Measurements from ENCODE around the gene HIBADH. TPM values are rescaled to one million over a fixed set of nuclear protein-coding genes. Genes with fewer than 3 reads are reported as not detected.
A peak's percentile ranks its signal among the peaks of the same experiment; 100 is the strongest.

The HIBADH gene
- total RNA-seq, 4 donors from 2014 or later = 31.3 to 39.6 (median 33.7) TPM

DNA sequence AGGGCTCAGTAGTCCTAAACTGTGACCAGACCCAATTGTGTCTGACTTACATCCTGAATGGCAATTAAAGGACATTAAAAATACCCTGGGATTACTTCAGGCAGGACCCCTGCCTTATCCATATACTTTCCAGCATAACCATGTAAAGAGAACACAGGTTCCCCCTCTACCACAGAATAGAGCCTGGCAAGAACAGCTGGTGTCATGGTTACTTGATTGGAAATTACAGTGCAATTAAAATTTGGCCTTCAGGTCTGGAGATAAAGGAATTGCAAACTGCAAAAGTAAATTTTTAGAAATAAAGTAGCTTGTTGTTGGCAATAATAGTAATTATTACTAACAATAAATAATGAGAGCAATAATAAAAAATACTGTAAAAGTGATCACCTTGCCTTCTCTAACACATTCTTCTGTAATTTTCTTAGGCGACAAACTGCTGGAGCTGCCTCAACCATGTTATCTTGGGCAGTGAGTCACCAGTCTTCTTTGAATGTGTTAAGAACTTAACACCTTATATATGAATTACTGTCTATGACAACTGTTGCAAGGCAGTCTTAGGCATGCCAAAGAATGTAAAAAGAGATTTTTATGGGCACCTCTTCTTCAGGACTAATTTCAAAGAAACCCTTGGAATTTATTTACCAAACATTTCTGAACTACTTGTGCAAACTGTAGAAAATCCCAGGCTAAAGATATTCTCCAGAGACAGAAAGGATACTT is 53.7 kb downstream of the HIBADH start:
- Histone ChIP-seq H3K9me3 (no peaks in the 10 kb centered on the region), H3K4me3 (no peak overlapping the region), H3K36me3 (no peaks in the 10 kb centered on the region), H3K27me3 (no peaks in the 10 kb centered on the region), H3K27ac (no peak overlapping the region), H3K4me1 (peaks cover 0 to 8% (median 0%) of the 10 kb centered on the region in 4 donors)
- TF ChIP-seq POLR2A (IDR thresholded peaks at IDR 0.05) = no peak
- TF ChIP-seq, protein P1, sequence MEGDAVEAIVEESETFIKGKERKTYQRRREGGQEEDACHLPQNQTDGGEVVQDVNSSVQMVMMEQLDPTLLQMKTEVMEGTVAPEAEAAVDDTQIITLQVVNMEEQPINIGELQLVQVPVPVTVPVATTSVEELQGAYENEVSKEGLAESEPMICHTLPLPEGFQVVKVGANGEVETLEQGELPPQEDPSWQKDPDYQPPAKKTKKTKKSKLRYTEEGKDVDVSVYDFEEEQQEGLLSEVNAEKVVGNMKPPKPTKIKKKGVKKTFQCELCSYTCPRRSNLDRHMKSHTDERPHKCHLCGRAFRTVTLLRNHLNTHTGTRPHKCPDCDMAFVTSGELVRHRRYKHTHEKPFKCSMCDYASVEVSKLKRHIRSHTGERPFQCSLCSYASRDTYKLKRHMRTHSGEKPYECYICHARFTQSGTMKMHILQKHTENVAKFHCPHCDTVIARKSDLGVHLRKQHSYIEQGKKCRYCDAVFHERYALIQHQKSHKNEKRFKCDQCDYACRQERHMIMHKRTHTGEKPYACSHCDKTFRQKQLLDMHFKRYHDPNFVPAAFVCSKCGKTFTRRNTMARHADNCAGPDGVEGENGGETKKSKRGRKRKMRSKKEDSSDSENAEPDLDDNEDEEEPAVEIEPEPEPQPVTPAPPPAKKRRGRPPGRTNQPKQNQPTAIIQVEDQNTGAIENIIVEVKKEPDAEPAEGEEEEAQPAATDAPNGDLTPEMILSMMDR (IDR thresholded peaks at IDR 0.05) = no peak
- no peak for DNase-seq

DNA sequence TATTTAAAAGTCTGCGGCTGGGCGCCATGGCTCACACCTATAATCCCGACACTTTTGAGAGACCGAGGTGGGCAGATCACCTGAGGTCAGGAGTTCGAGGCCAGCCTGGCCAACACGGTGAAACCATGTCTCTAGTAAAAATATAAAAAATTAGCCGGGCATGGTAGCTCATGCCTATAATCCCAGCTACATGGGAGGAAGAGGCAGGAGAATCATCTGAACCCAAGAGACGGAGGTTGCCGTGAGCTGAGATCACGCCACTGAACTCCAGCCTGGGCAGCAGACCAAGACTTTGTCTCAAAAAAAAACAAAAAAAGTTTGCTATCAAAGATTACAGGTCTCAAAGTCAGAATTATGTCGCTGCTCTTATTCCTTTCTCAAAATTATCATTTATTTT is 55.5 kb downstream of the HIBADH start:
- DNase-seq = no peak
- Histone ChIP-seq H3K9me3 (no peaks in the 10 kb centered on the region), H3K4me1 (peaks cover 0 to 8% (median 0%) of the 10 kb centered on the region in 4 donors), H3K4me3 (no peak overlapping the region), H3K27me3 (no peaks in the 10 kb centered on the region), H3K36me3 (no peaks in the 10 kb centered on the region), H3K27ac (no peak overlapping the region)
- TF ChIP-seq, protein P1 (IDR thresholded peaks at IDR 0.05) = no peak
- TF ChIP-seq POLR2A (IDR thresholded peaks at IDR 0.05) = no peak

DNA sequence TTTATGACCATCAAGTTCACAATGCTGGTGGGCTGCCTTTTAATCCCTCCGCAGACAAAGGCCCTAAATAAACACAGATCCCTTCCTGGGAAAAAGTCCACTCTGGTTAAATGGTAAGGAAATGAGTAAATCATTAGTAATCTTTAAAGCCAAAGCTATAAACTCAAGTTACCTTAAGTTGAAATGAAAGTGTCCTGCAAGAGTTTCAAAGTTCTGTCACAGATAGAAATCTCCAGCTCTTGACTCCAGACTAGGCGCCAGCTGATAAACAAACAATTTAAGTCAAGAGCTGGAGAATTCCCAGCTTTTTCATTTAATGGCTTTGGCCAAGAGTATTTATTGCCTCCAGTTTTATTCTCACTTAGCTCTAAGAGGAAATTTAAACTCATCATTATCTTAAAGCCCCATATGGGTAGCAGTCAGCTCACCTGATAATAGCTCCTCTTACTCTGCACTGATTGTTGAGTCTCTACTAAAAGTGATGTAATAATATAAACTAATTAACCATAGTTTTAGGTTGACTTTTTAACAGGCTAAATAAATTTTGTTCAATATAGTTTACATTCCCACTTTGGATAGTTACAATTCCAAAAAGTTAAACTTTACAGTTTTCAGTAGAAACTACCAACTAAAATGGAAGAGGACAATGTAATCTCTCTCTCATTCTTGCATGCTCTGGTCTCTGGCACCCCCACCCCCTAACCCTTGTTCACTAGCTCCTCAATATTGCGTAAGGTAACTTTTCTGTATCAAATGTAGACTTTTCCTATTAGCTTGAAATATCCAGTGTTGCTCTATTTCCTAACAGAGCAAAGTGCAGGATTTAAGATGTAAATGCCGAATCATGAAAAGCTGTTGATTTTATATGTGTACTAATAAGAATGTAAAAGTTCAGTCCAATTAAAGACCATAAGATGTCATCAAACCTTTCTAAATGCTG is 56.1 kb downstream of the HIBADH start:
- H3K36me3 ChIP-seq = no peaks in the 10 kb centered on the region
- peaks cover 0 to 8% (median 0%) of the 10 kb centered on the region in 4 donors for H3K4me1 ChIP-seq
- H3K9me3 ChIP-seq = no peaks in the 10 kb centered on the region
- no peaks in the 10 kb centered on the region for H3K27me3 ChIP-seq
- no peak for TF ChIP-seq POLR2A (IDR thresholded peaks at IDR 0.05)
- no peak overlapping the region for H3K27ac ChIP-seq
- H3K4me3 ChIP-seq = no peak overlapping the region
- DNase-seq = no peak

DNA sequence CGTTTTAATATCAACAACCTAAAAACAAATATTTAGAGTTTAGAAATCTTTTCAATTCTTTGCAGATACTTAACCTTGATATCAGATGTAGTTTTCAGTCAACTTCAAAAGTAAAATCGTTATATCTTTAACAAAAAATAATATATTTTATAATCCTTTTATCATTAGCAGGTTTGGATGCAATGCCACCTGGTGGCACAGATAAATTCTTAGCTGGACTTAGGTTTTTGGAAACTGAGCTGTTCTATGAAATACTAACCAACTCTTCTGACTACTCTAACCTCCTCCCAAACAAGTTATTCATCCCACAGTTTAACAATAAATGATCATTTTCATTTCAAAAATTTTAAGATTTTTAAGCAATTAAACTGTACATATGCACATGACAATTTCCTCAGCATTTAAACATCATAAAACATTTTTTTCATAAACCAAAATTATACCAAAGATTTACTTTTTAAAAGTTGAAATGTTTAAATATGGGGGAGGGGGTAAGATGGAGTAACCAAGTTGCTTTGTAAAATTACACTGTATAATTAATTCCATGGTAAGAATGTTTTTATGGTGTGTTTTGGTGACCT is 56.9 kb downstream of the HIBADH start:
- Histone ChIP-seq H3K27me3 (no peaks in the 10 kb centered on the region), H3K4me1 (peaks cover 0 to 8% (median 0%) of the 10 kb centered on the region in 4 donors), H3K36me3 (no peaks in the 10 kb centered on the region), H3K4me3 (no peak overlapping the region), H3K27ac (no peak overlapping the region), H3K9me3 (no peaks in the 10 kb centered on the region)
- TF ChIP-seq, protein P1 (IDR thresholded peaks at IDR 0.05) = peak in 4 of 6 experiments; percentile 12 to 47 (median 40)
- no peak for TF ChIP-seq POLR2A (IDR thresholded peaks at IDR 0.05)
- DNase-seq = no peak

DNA sequence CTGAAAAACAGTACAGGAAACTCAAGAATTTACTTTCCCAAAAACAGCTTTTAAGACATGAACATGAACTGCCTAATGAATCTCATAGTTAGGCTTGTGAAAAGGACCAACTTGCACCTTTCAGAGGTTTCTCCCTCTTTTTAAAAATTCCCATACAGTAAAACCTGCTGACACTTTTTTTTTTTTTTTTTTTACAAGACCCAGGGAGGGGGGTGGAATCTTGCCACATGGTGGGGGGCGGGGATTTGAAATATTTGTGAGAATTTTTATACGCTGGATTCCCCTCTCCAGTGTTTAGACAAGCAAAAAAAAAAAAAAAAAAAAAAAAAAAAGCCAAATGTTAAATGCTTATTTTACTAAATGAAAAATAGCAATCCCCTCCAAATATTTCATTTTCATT is 57.4 kb downstream of the HIBADH start:
- no peak for TF ChIP-seq POLR2A (IDR thresholded peaks at IDR 0.05)
- TF ChIP-seq, protein P1 (IDR thresholded peaks at IDR 0.05) = no peak
- Histone ChIP-seq H3K27me3 (no peaks in the 10 kb centered on the region), H3K27ac (no peak overlapping the region), H3K9me3 (no peaks in the 10 kb centered on the region), H3K4me1 (peaks cover 0 to 8% (median 0%) of the 10 kb centered on the region in 4 donors), H3K4me3 (no peak overlapping the region), H3K36me3 (no peaks in the 10 kb centered on the region)
- DNase-seq = no peak
